Loucy (cell line): ENCODE data around the gene SLC9A1.

Experiments
- H2AFZ ChIP-seq: fragments of 200-600 bp; sonication (generic); 2 replicates; pipeline ENCODE4 v1.6.0; 2016; ENCODE audit warnings: antibody characterized with exemption, mild to moderate bottlenecking, low read length, moderate library complexity
- H3F3A ChIP-seq: fragments of 200-600 bp; 2 replicates; pipeline ENCODE4 v1.6.0; 2016; ENCODE audit warnings: antibody characterized with exemption, low read depth, mild to moderate bottlenecking
- H3K27me3 ChIP-seq: fragments of 200-600 bp; sonication (generic); 2 replicates; pipeline ENCODE4 v1.6.1; 2014; ENCODE audit warnings: low read length, mild to moderate bottlenecking; ENCODE audit not compliant: insufficient read depth, poor library complexity, severe bottlenecking
- H3K36me3 ChIP-seq: fragments of 200-600 bp; sonication (generic); 2 replicates; pipeline ENCODE4 v1.6.1; 2016; ENCODE audit warnings: low read length; ENCODE audit not compliant: insufficient read depth
- H3K4me1 ChIP-seq: fragments of 200-600 bp; sonication (generic); 2 replicates; pipeline ENCODE4 v1.5.1; 2014; ENCODE audit warnings: low read length, mild to moderate bottlenecking; ENCODE audit not compliant: insufficient read depth, poor library complexity, severe bottlenecking
- H3K4me2 ChIP-seq: fragments of 200-600 bp; sonication (generic); 2 replicates; pipeline ENCODE4 v1.6.0; 2014; ENCODE audit warnings: antibody characterized with exemption, low read length, low read depth, mild to moderate bottlenecking; ENCODE audit not compliant: poor library complexity, severe bottlenecking
- H3K4me3 ChIP-seq: fragments of 200-600 bp; sonication (generic); 2 replicates; pipeline ENCODE4 v1.5.1; 2014; ENCODE audit warnings: low read length, mild to moderate bottlenecking, mixed read lengths; ENCODE audit not compliant: poor library complexity, severe bottlenecking
- H3K79me2 ChIP-seq: fragments of 200-600 bp; sonication (generic); 2 replicates; pipeline ENCODE4 v1.6.1; 2014; ENCODE audit warnings: low read length; ENCODE audit not compliant: insufficient read depth
- H3K9ac ChIP-seq: fragments of 200-600 bp; sonication (generic); 2 replicates; pipeline ENCODE4 v1.6.0; 2014; ENCODE audit warnings: mild to moderate bottlenecking, low read depth, low read length, moderate library complexity; ENCODE audit not compliant: poor library complexity, severe bottlenecking
- H3K9me2 ChIP-seq: fragments of 200-600 bp; sonication (generic); replicated peaks from 2 replicates; pipeline ENCODE4 v1.6.1; 2016; ENCODE audit warnings: low read depth, low read length, mixed read lengths
- H3K9me3 ChIP-seq: fragments of 200-600 bp; sonication (generic); 2 replicates; pipeline ENCODE4 v1.6.1; 2014; ENCODE audit warnings: mild to moderate bottlenecking, antibody characterized with exemption, low read length, low read depth; ENCODE audit not compliant: insufficient read depth
- H4K20me1 ChIP-seq: fragments of 200-600 bp; sonication (generic); 2 replicates; pipeline ENCODE4 v1.6.0; 2014; ENCODE audit warnings: antibody characterized with exemption, low read length, mild to moderate bottlenecking; ENCODE audit not compliant: insufficient read depth, poor library complexity, severe bottlenecking
- EZH2phosphoT487 ChIP-seq: fragments of 200-600 bp; IDR thresholded peaks from 2 replicates; pipeline ENCODE4 v1.6.1; 2018; ENCODE audit warnings: antibody characterized with exemption, mild to moderate bottlenecking, moderate library complexity, borderline replicate concordance
- TF ChIP-seq, protein P1 (sequence below): fragments of 200-600 bp; sonication (generic); conservative IDR thresholded peaks from 2 replicates; pipeline ENCODE4 v1.5.1; 2014; ENCODE audit warnings: mild to moderate bottlenecking, antibody characterized with exemption, low read length

Gene SLC9A1

GRCh38 chr1:27154469-27154990, 395 bp downstream of the SLC9A1 start:
- Histone ChIP-seq H3K9me3 (no peaks in the 10 kb centered on the region), H3K4me3 (peak overlapping the region; percentile 99), H3K4me2 (peak overlapping the region; percentile 99), H3K79me2 (peaks cover 51% of the 10 kb centered on the region), H3K9me2 (no peaks in the 10 kb centered on the region), H3K36me3 (no peaks in the 10 kb centered on the region), H3K4me1 (peaks cover 53% of the 10 kb centered on the region), H3K9ac (peak overlapping the region; percentile 93), H3F3A (no peaks in the 10 kb centered on the region), H3K27me3 (no peaks in the 10 kb centered on the region), H2AFZ (0 out of 2 replicates have a peak overlapping the region, but pooled peaks have one; percentile 10), H4K20me1 (peaks cover 27% of the 10 kb centered on the region)
- no peak for TF ChIP-seq EZH2phosphoT487
- TF ChIP-seq, protein P1, sequence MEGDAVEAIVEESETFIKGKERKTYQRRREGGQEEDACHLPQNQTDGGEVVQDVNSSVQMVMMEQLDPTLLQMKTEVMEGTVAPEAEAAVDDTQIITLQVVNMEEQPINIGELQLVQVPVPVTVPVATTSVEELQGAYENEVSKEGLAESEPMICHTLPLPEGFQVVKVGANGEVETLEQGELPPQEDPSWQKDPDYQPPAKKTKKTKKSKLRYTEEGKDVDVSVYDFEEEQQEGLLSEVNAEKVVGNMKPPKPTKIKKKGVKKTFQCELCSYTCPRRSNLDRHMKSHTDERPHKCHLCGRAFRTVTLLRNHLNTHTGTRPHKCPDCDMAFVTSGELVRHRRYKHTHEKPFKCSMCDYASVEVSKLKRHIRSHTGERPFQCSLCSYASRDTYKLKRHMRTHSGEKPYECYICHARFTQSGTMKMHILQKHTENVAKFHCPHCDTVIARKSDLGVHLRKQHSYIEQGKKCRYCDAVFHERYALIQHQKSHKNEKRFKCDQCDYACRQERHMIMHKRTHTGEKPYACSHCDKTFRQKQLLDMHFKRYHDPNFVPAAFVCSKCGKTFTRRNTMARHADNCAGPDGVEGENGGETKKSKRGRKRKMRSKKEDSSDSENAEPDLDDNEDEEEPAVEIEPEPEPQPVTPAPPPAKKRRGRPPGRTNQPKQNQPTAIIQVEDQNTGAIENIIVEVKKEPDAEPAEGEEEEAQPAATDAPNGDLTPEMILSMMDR: no peak

DNA sequence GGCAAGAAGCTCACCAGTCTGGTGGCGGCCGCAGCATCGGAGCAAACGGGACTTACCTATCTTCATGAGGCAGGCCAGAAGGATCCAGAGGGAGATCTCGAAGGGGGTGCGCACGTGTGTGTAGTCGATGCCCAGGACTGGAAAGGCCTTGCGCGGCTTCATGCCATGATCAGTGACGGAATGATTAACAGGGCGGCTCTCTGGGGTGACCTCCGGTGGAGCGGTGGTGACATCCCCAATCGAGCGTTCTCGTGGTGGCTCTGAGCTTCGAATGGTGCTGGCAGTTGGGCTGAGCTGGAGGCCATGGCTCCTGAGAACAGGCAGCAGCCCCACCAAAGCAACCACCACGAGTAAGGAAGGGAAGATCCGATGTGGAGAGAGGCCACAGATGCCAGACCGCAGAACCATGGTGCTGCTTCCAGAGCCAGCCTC, 982 bp downstream of the SLC9A1 start:
- peaks cover 29% of the 10 kb centered on the region for H4K20me1 ChIP-seq
- H3K9me2 ChIP-seq: no peaks in the 10 kb centered on the region
- no peaks in the 10 kb centered on the region for H3K9me3 ChIP-seq
- H3K4me2 ChIP-seq: peak overlapping the region; percentile 99
- no peak overlapping the region for H2AFZ ChIP-seq
- H3F3A ChIP-seq: no peaks in the 10 kb centered on the region
- TF ChIP-seq EZH2phosphoT487: no peak
- TF ChIP-seq, protein P1: no peak
- H3K9ac ChIP-seq: peak overlapping the region; percentile 93
- no peaks in the 10 kb centered on the region for H3K36me3 ChIP-seq
- no peaks in the 10 kb centered on the region for H3K27me3 ChIP-seq
- H3K4me1 ChIP-seq: peaks cover 59% of the 10 kb centered on the region
- peaks cover 57% of the 10 kb centered on the region for H3K79me2 ChIP-seq
- H3K4me3 ChIP-seq: peak overlapping the region; percentile 99

DNA sequence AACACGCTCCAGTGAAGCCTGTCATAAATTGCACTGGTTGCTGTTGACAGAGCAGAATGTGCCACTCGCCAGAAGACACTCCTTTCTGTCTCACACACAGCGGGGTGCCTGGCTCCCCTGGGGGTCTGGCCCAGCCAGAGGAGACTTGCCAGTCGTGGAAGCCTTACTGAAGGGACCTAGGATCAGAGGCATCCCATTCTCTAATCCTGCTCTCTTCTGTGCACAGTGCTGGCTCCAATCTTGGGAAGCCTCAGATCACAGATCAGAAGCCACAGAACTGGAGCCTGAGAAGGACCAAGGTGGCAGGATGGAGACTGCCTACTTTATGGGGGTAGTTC, 1.4 kb downstream of the SLC9A1 start:
- Histone ChIP-seq H3K79me2 (peaks cover 61% of the 10 kb centered on the region), H3K27me3 (no peaks in the 10 kb centered on the region), H3K4me1 (peaks cover 63% of the 10 kb centered on the region), H3K36me3 (no peaks in the 10 kb centered on the region), H4K20me1 (peaks cover 29% of the 10 kb centered on the region), H3K9ac (peak overlapping the region; percentile 93), H3K4me2 (peak overlapping the region; percentile 99), H3K9me2 (no peaks in the 10 kb centered on the region), H3K4me3 (peak overlapping the region; percentile 99), H3K9me3 (no peaks in the 10 kb centered on the region), H3F3A (no peaks in the 10 kb centered on the region), H2AFZ (no peak overlapping the region)
- TF ChIP-seq EZH2phosphoT487: no peak
- TF ChIP-seq, protein P1: no peak
